Measurements from ENCODE around the gene OGFOD1. TPM values are rescaled to one million over a fixed set of nuclear protein-coding genes. Genes with fewer than 3 reads are reported as not detected.

Gene OGFOD1
- total and polyA plus RNA-seq, 2 of the 13 experiments (the other 11 are each of a cell fraction or from before 2014, with no cell fraction given) = 35.2 to 81.3 TPM

DNA sequence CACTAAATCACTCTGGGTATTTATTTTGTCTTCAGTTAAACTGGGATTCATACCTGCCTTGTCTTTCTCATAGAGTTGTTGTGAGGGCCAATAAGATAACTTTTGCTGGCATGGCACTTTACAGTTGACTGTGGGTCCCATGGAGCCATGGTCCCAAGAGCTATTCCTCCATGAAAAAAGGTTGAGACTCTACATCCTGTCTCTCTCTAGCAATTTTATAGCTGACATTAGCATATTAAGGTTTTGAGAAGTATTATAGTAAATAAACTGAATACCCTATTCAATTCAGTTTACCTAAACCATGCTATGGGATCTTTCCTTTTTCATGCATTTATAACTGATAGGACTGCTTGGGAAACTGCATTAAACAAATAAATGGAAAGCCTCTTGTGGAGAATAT lies 17.4 kb downstream of the OGFOD1 start:
- POLR2A ChIA-PET = no interaction called here
- no peaks in the 10 kb centered on the region for H3K79me2 ChIP-seq (ENCODE audit: insufficient read depth, low read length)
- no peaks in the 10 kb centered on the region for H4K20me1 ChIP-seq (ENCODE audit: insufficient read depth, low read length)
- in situ Hi-C loops (cut with HindIII; ENCODE audit: extremely low pct_ligation_motif_present, low pct_unique_long_range_greater_than_20kb) (no loop called here), intact Hi-C loops (cut with micrococcal nuclease; ENCODE audit: unreplicated experiment) (no loop called here)
- H2AFZ ChIP-seq (ENCODE audit: low read length) = no peak overlapping the region
- TF ChIP-seq GATAD2A (CRISPR knock-in tag; IDR thresholded peaks at IDR 0.05) (no peak), MAFF (IDR thresholded peaks at IDR 0.05; ENCODE audit: low read depth, low read length) (peak; percentile 49), MAFK (conservative IDR thresholded peaks at IDR 0.05 in 1 of 2, IDR thresholded peaks at IDR 0.05 in 1 of 2; ENCODE audit: low read length in 2 of 2) (peak; percentile 58 to 77)
- no peaks in the 10 kb centered on the region for H3K27me3 ChIP-seq (ENCODE audit: control insufficient read depth in 1 of 2, insufficient read depth in 2 of 2, low read length in 2 of 2)
- no peak overlapping the region for H3K4me3 ChIP-seq (replicated peaks in 1 of 3; ENCODE audit: insufficient read depth in 1 of 3, low read depth in 2 of 3, low read length in 3 of 3)
- no peaks in the 10 kb centered on the region for H3K9me3 ChIP-seq (ENCODE audit: low read length)
- H3K4me1 ChIP-seq (ENCODE audit: insufficient read depth, low read length) = no peaks in the 10 kb centered on the region
- no peak overlapping the region for H3K27ac ChIP-seq (ENCODE audit: extremely low read length, insufficient read depth, low read length)
- CTCF ChIA-PET (ENCODE audit: low intra/inter-chr PET ratio, low total read pairs) = no interaction called here
- FAIRE-seq (no peak), DNase-seq (ENCODE audit: low spot score) (no peak), ATAC-seq (no peak)
- peaks cover 40 to 80% of the 10 kb centered on the region in 2 experiments for H3K36me3 ChIP-seq (replicated peaks in 1 of 2; ENCODE audit: control insufficient read depth in 1 of 2, insufficient read depth in 2 of 2, low read length in 2 of 2)
- H3K4me2 ChIP-seq (ENCODE audit: low read depth, low read length) = no peak overlapping the region
- BruUV-seq (replicated peaks) = no TSS peak
- H3K9ac ChIP-seq (ENCODE audit: insufficient read depth, low read depth, low read length) = no peak overlapping the region

DNA sequence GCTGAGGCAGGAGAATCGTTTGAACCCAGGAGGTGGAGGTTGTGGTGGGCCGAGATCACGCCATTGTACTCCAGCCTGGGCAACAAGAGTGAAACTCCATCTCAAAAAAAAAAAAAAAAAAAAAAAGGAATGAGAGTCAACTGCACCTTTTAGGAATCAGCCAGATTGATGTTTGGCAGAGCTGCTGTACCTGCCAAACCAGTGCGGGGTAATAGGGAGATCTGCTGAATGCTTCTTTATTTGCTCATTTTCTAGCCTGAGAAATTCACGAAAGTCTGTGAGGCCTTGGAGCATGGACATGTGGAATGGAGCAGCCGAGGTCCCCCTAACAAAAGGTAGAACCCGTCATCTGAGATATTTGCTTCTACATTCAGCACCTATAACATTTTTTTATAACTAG lies 18.4 kb downstream of the OGFOD1 start:
- Histone ChIP-seq H3K9me3 (ENCODE audit: low read length) (no peaks in the 10 kb centered on the region), H3K4me2 (ENCODE audit: low read depth, low read length) (no peak overlapping the region), H4K20me1 (ENCODE audit: insufficient read depth, low read length) (no peaks in the 10 kb centered on the region), H3K79me2 (ENCODE audit: insufficient read depth, low read length) (no peaks in the 10 kb centered on the region), H2AFZ (ENCODE audit: low read length) (no peak overlapping the region), H3K4me1 (ENCODE audit: insufficient read depth, low read length) (no peaks in the 10 kb centered on the region), H3K36me3 (replicated peaks in 1 of 2; ENCODE audit: control insufficient read depth in 1 of 2, insufficient read depth in 2 of 2, low read length in 2 of 2) (peaks cover 39 to 77% of the 10 kb centered on the region in 2 experiments), H3K9ac (ENCODE audit: insufficient read depth, low read depth, low read length) (no peak overlapping the region), H3K4me3 (replicated peaks in 1 of 3; ENCODE audit: insufficient read depth in 1 of 3, low read depth in 2 of 3, low read length in 3 of 3) (no peak overlapping the region), H3K27me3 (ENCODE audit: control insufficient read depth in 1 of 2, insufficient read depth in 2 of 2, low read length in 2 of 2) (no peaks in the 10 kb centered on the region), H3K27ac (ENCODE audit: extremely low read length, insufficient read depth, low read length) (no peak overlapping the region)
- DNase-seq (ENCODE audit: low spot score) = no peak
- BruUV-seq (replicated peaks) = no TSS peak
- CTCF ChIA-PET (ENCODE audit: low intra/inter-chr PET ratio, low total read pairs) = no interaction called here
- in situ Hi-C loops (cut with HindIII; ENCODE audit: extremely low pct_ligation_motif_present, low pct_unique_long_range_greater_than_20kb) = no loop called here
- intact Hi-C loops (cut with micrococcal nuclease; ENCODE audit: unreplicated experiment) = no loop called here
- FAIRE-seq = no peak
- POLR2A ChIA-PET = interaction anchor here (1.6 kb wide), 1 partner anchor 19 kb away, joined by 5 read pairs; the partner anchor contains the start of genes NUDT21 and OGFOD1
- 98% methylated on average over 7 of the region's 7 CpGs for WGBS (ENCODE audit: low lambda C conversion rate)
- no peak for ATAC-seq
- no peak for TF ChIP-seq ZNF879 (CRISPR knock-in tag; IDR thresholded peaks at IDR 0.05)
- no peak for TF ChIP-seq ZNF468 (CRISPR knock-in tag; IDR thresholded peaks at IDR 0.05)
- no peak for TF ChIP-seq PPARG (CRISPR knock-in tag; conservative IDR thresholded peaks at IDR 0.05)
- no peak for TF ChIP-seq RBM39 (IDR thresholded peaks at IDR 0.05; ENCODE audit: low read depth, low read length, poor library complexity, severe bottlenecking)
- no peak for TF ChIP-seq ZNF224 (CRISPR knock-in tag; IDR thresholded peaks at IDR 0.05)
- no peak for TF ChIP-seq NR2F1 (CRISPR knock-in tag; IDR thresholded peaks at IDR 0.05)
- no peak for TF ChIP-seq ZNF563 (CRISPR knock-in tag; IDR thresholded peaks at IDR 0.05)
- no peak for TF ChIP-seq CBFB (CRISPR knock-in tag; IDR thresholded peaks at IDR 0.05)
- TF ChIP-seq BRD4 (CRISPR knock-in tag; IDR thresholded peaks at IDR 0.05) = no peak
- no peak for TF ChIP-seq MEIS2 (CRISPR knock-in tag; IDR thresholded peaks at IDR 0.05)
- TF ChIP-seq, protein P1, sequence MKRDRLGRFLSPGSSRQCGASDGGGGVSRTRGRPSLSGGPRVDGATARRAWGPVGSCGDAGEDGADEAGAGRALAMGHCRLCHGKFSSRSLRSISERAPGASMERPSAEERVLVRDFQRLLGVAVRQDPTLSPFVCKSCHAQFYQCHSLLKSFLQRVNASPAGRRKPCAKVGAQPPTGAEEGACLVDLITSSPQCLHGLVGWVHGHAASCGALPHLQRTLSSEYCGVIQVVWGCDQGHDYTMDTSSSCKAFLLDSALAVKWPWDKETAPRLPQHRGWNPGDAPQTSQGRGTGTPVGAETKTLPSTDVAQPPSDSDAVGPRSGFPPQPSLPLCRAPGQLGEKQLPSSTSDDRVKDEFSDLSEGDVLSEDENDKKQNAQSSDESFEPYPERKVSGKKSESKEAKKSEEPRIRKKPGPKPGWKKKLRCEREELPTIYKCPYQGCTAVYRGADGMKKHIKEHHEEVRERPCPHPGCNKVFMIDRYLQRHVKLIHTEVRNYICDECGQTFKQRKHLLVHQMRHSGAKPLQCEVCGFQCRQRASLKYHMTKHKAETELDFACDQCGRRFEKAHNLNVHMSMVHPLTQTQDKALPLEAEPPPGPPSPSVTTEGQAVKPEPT (CRISPR knock-in tag; IDR thresholded peaks at IDR 0.05; ENCODE audit: low read depth) = no peak
- TF ChIP-seq, protein P2, sequence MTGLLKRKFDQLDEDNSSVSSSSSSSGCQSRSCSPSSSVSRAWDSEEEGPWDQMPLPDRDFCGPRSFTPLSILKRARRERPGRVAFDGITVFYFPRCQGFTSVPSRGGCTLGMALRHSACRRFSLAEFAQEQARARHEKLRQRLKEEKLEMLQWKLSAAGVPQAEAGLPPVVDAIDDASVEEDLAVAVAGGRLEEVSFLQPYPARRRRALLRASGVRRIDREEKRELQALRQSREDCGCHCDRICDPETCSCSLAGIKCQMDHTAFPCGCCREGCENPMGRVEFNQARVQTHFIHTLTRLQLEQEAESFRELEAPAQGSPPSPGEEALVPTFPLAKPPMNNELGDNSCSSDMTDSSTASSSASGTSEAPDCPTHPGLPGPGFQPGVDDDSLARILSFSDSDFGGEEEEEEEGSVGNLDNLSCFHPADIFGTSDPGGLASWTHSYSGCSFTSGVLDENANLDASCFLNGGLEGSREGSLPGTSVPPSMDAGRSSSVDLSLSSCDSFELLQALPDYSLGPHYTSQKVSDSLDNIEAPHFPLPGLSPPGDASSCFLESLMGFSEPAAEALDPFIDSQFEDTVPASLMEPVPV (CRISPR knock-in tag; IDR thresholded peaks at IDR 0.05) = no peak
- TF ChIP-seq SALL1 (CRISPR knock-in tag; IDR thresholded peaks at IDR 0.05) = no peak
- TF ChIP-seq ZNF772 (CRISPR knock-in tag; IDR thresholded peaks at IDR 0.05) = no peak

Data from HepG2 (cell line).